ENCODE measurements around the gene ARHGAP31.
"Not testable (repeated sequence)": the region's sequence is repeated elsewhere in the genome, so short reads cannot be mapped to it uniquely, and the experiment has no call there.

ARHGAP31 gene

GRCh38 chr3:119330858-119331257 lies 36.7 kb downstream of the ARHGAP31 start:
- DNase-seq (ENCODE audit: low spot score), result no peak
- no peak for TF ChIP-seq CTCF (IDR thresholded peaks at IDR 0.05; ENCODE audit: extremely low read depth, missing control alignments)

DNA sequence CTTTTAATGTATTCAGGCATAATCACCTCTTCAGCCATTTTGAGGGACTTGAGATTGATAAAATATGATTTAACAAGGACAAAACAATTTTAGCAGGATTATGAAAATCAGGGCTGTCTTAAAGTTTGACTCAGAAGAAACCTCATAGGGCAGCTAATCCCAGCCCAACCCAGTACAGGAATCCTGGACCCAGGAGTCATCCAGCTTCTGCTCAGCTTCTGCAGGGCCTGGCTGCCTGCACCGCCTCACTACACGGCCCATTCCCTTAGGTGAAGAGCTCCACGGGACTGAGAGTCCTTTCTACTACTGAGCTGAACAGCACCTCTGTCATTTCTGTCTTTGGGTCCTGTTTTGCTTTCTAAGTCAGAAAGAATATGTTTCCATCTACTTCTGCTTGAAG lies 37.5 kb downstream of the ARHGAP31 start:
- no peak for TF ChIP-seq CTCF (IDR thresholded peaks at IDR 0.05; ENCODE audit: extremely low read depth, missing control alignments)
- DNase-seq (ENCODE audit: low spot score), result no peak

- no peak for TF ChIP-seq CTCF (IDR thresholded peaks at IDR 0.05; ENCODE audit: extremely low read depth, missing control alignments)
- DNase-seq (ENCODE audit: low spot score), result no peak
These were observed 39.8 kb downstream of the ARHGAP31 start for GRCh38 chr3:119333773-119334509.

- DNase-seq (ENCODE audit: low spot score), result no peak
- TF ChIP-seq CTCF (IDR thresholded peaks at IDR 0.05; ENCODE audit: extremely low read depth, missing control alignments), result no peak
These were observed 42.6 kb downstream of the ARHGAP31 start for GRCh38 chr3:119336823-119337222.

DNA sequence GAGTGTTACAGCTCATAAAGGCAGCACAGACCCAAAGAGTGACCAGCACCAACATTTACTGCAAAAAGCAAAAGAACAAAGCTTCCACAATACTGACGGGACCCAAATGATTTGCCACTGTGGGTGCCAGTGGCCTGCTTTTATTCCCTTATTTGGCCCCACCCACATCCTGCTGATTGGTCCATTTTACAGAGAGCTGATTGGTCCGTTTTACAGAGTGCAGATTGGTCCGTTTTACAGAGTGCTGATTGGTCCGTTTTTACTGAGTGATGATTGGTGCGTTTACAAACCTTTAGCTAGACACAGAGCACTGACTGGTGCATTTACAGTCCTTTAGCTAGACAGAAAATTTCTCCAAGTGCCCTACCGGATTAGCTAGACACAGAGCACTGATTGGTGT lies 43.2 kb downstream of the ARHGAP31 start:
- not testable (repeated sequence) for DNase-seq (ENCODE audit: low spot score)

DNA sequence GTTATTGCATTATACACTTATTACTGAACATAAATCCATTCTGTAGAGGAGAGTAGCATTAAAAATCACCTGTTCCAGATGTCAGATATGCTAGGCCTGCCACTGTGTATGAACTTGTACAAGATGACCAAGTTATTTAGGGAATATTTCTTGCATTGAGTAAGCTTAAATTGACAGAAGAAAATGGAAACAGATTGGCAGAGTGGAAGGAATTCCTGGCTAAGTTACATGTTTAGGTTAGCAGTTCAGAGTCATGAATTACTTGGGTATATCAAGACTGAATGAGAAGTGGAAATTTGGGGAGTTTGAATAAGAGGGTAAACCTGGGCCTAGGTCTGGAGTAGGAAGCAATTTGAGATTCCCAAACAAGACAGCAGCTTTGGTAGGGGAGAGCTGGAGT lies 44.6 kb downstream of the ARHGAP31 start:
- DNase-seq (ENCODE audit: low spot score), result no peak
- no peak for TF ChIP-seq CTCF (IDR thresholded peaks at IDR 0.05; ENCODE audit: extremely low read depth, missing control alignments)

DNA sequence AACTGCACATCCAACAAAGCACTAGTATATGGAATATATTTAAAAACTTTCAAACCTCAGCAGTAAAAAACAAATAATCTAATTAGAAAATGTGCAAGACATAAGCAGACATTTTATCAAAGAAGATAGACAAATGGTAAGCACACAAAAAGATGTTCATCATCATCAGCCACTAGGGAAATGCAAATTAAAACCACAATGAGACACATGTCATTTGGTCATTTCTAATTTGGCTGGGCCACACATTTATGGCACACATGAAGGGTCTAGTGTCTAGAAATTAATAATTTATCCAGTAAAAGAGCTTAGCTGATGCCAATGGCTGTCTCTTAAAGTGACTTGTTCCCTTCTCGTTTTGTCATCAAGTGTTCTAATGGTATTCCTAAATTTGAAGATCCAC lies 45.8 kb downstream of the ARHGAP31 start:
- no peak for TF ChIP-seq CTCF (IDR thresholded peaks at IDR 0.05; ENCODE audit: extremely low read depth, missing control alignments)
- DNase-seq (ENCODE audit: low spot score), result no peak

GRCh38 chr3:119340446-119340845 lies 46.3 kb downstream of the ARHGAP31 start:
- no peak for TF ChIP-seq CTCF (IDR thresholded peaks at IDR 0.05; ENCODE audit: extremely low read depth, missing control alignments)
- DNase-seq (ENCODE audit: low spot score), result no peak

Measured in GM20000 (cell line).